A549 (cell line): ENCODE measurements around the gene ZBTB16. TPM values are rescaled to one million over a fixed set of nuclear protein-coding genes. Genes with fewer than 3 reads are reported as not detected.

ENCODE experiments used
- ATAC-seq, 2 experiments: fragments of 200-7000 bp in 1 of 2; fragments of >200 bp in 1 of 2; cut with Nextera tagmentation in 1 of 2; cut with Tn5 transposase in 1 of 2; 3 replicates each; pipeline versions ENCODE4 v1.8.0 to v1.9.1; 2018 to 2020; ENCODE audit warnings: mild to moderate bottlenecking in 1 of 2, moderate library complexity in 1 of 2
- CTCF ChIA-PET: fragments of 300-600 bp; sonication (Branson Sonifier 250); formaldehyde crosslinking; extraction: SDS; loops from one replicate; lab custom pipeline; 2021; ENCODE audit warnings: antibody characterized with exemption, inconsistent platforms; lab: Yijun Ruan, JAX
- POLR2A ChIA-PET: fragments of 350-600 bp; formaldehyde crosslinking; extraction: SDS; loops from one replicate; lab custom pipeline; 2021; ENCODE audit warnings: antibody characterized with exemption, inconsistent platforms; lab: Yijun Ruan, JAX
- DNase-seq, 2 experiments: peaks; one replicate each; pipeline versions ENCODE4 v3.0.0 to v3.0.0-alpha.2; 2011 to 2016; ENCODE audit warnings: low read depth in 1 of 2, low spot score in 1 of 2
- FAIRE-seq: peaks from 2 replicates; lab custom pipeline; 2011; peaks lifted over from hg19 to GRCh38; lab: Jason Lieb, UNC
- H3K27ac ChIP-seq, 2 experiments: fragments of >200 bp; sonication (Bioruptor Twin); formaldehyde crosslinking; 3 replicates each; pipeline ENCODE4 v1.5.1; 2016 to 2017
- H3K4me1 ChIP-seq: fragments of >200 bp; sonication (Bioruptor Twin); formaldehyde crosslinking; 3 replicates; pipeline ENCODE4 v1.6.1; 2016
- H3K4me2 ChIP-seq: fragments of >200 bp; sonication (Bioruptor Twin); formaldehyde crosslinking; 3 replicates; pipeline ENCODE4 v1.6.1; 2016
- H3K4me3 ChIP-seq: fragments of >200 bp; sonication (Bioruptor Twin); formaldehyde crosslinking; 3 replicates; pipeline ENCODE4 v1.5.1; 2016
- H3K9me3 ChIP-seq: fragments of >200 bp; sonication (Bioruptor Twin); formaldehyde crosslinking; 3 replicates; pipeline ENCODE4 v1.6.1; 2016
- BCL3 ChIP-seq: fragments of >200 bp; sonication (Bioruptor Twin); formaldehyde crosslinking; IDR thresholded peaks from 3 replicates; pipeline ENCODE4 v1.6.1; 2016
- CBX2 ChIP-seq: fragments of 200-600 bp; sonication (generic); IDR thresholded peaks from 2 replicates; pipeline ENCODE4 v1.6.1; 2016; ENCODE audit warnings: low read depth, mild to moderate bottlenecking, borderline replicate concordance
- CBX8 ChIP-seq: fragments of 200-600 bp; sonication (generic); IDR thresholded peaks from 2 replicates; pipeline ENCODE4 v1.6.1; 2016
- ELK1 ChIP-seq: fragments of 150-350 bp; IDR thresholded peaks from 2 replicates; pipeline ENCODE4 v1.6.1; 2014; ENCODE audit warnings: low read depth, mild to moderate bottlenecking, low read length
- FOSL2 ChIP-seq, 2 experiments: fragments of 450-650 bp in 1 of 2; fragments of >200 bp in 1 of 2; sonication (Bioruptor Twin) in 1 of 2; formaldehyde crosslinking; IDR thresholded peaks; 2 replicates each; pipeline versions ENCODE4 v1.5.0 to v1.6.1; 2016 to 2020; ENCODE audit warnings: mild to moderate bottlenecking in 1 of 2, moderate library complexity in 1 of 2
- HDAC2 ChIP-seq: fragments of 200-600 bp; sonication (generic); IDR thresholded peaks from 2 replicates; pipeline ENCODE4 v1.6.1; 2016
- HES2 ChIP-seq: fragments of >200 bp; sonication (Bioruptor Twin); formaldehyde crosslinking; IDR thresholded peaks from 2 replicates; pipeline ENCODE4 v1.6.1; 2016
- HMGXB4 ChIP-seq: fragments of 250-450 bp; sonication (Bioruptor Pico); IDR thresholded peaks from 2 replicates; pipeline ENCODE4 v1.5.0; 2021; ENCODE audit warnings: mild to moderate bottlenecking, moderate library complexity, borderline replicate concordance
- HOXA7 ChIP-seq: fragments of 250-450 bp; sonication (Bioruptor Pico); IDR thresholded peaks from 2 replicates; pipeline ENCODE4 v1.5.0; 2020; ENCODE audit warnings: mild to moderate bottlenecking, moderate library complexity
- HOXB13 ChIP-seq: fragments of 250-450 bp; sonication (Bioruptor Pico); IDR thresholded peaks from 2 replicates; pipeline ENCODE4 v1.5.0; 2020; ENCODE audit warnings: low read depth, mild to moderate bottlenecking, moderate library complexity
- JUNB ChIP-seq: fragments of >200 bp; sonication (Bioruptor Twin); formaldehyde crosslinking; IDR thresholded peaks from 2 replicates; pipeline ENCODE4 v1.6.1; 2016
- KDM1A ChIP-seq: fragments of 200-600 bp; sonication (generic); IDR thresholded peaks from 2 replicates; pipeline ENCODE4 v1.6.1; 2016; ENCODE audit warnings: low read depth, mild to moderate bottlenecking
- KDM5A ChIP-seq: fragments of 200-600 bp; sonication (generic); IDR thresholded peaks from 2 replicates; pipeline ENCODE4 v1.6.1; 2016; ENCODE audit warnings: antibody characterized with exemption, mild to moderate bottlenecking
- MAZ ChIP-seq: fragments of 150-350 bp; IDR thresholded peaks from 2 replicates; pipeline ENCODE4 v1.6.1; 2014; ENCODE audit warnings: antibody characterized with exemption, low read depth, low read length, borderline replicate concordance
- NR3C1 ChIP-seq: fragments of >200 bp; sonication (Bioruptor Twin); formaldehyde crosslinking; IDR thresholded peaks from 3 replicates; pipeline ENCODE4 v1.6.1; 2017
- RARB ChIP-seq: fragments of 250-450 bp; sonication (Bioruptor Pico); IDR thresholded peaks from 2 replicates; pipeline ENCODE4 v1.8.0; 2021; ENCODE audit warnings: mild to moderate bottlenecking, moderate library complexity
- RFX5 ChIP-seq: fragments of 450-650 bp; IDR thresholded peaks from 2 replicates; pipeline ENCODE4 v1.7.1; 2014; ENCODE audit warnings: antibody characterized with exemption, mild to moderate bottlenecking, moderate library complexity
- RNF2 ChIP-seq: fragments of 200-600 bp; sonication (generic); IDR thresholded peaks from 2 replicates; pipeline ENCODE4 v1.6.1; 2016; ENCODE audit warnings: low read depth, mild to moderate bottlenecking, antibody characterized with exemption, moderate library complexity, borderline replicate concordance
- SMC3 ChIP-seq: fragments of >200 bp; sonication (Bioruptor Twin); formaldehyde crosslinking; IDR thresholded peaks from 3 replicates; pipeline ENCODE4 v1.6.1; 2018; ENCODE audit warnings: inconsistent platforms
- ZSCAN20 ChIP-seq: fragments of 250-450 bp; sonication (Bioruptor Pico); IDR thresholded peaks from 2 replicates; pipeline ENCODE4 v1.8.0; 2022; ENCODE audit warnings: mild to moderate bottlenecking, moderate library complexity
- WGBS: methylation state at CpG from one replicate; pipeline ENCODE4 v1.1.6; 2017; ENCODE audit errors: missing lambda C conversion rate; 5-methylcytosine and 5-hydroxymethylcytosine counted together
- polyA plus RNA-seq, 4 experiments: library from polyadenylated mRNA; depleted of rRNA in 3 of 4; stranded (reverse); fragments of >200 nt; fragmentation: RNase III in 1 of 4; extraction: RNeasy Plus Mini Kit Qiagen cat#74134 plus additional on column Dnase treatment in 1 of 4; gene quantifications; 2 replicates in 3 of 4; 3 replicates in 1 of 4; pipeline ENCODE4 v1.2.3, GENCODE V29; 2011 to 2017

Gene ZBTB16
- polyA plus RNA-seq, 2 of the 4 experiments (the other 2 are of a cell fraction), result not detected

- Histone ChIP-seq H3K27ac (no peak overlapping the region; a peak in 1 of 6 replicates), H3K4me1 (no peaks in the 10 kb centered on the region; the same call in 2 of the 3 replicates), H3K4me2 (no peak overlapping the region)
- ATAC-seq, result no peak
- no peak for DNase-seq
- no peak for TF ChIP-seq RARB (CRISPR knock-in tag)
- TF ChIP-seq, all 56 proteins: peak for 0
- 33% methylated on average over 1 of the region's 3 CpGs for WGBS
- Histone ChIP-seq H3K9me3 (no peaks in the 10 kb centered on the region), H3K4me3 (no peak overlapping the region)
- FAIRE-seq, result no peak
- POLR2A ChIA-PET, result no interaction called here
- CTCF ChIA-PET, result interaction anchor here (0.9 to 1.8 kb wide), 2 partner anchors 12 to 85 kb away, joined by 3 to 4 read pairs; no protein-coding TSS in a partner anchor
Measured at GRCh38 chr11:114174712-114175495, 115.4 kb downstream of the ZBTB16 start.

GRCh38 chr11:114175706-114176105 is 116.2 kb downstream of the ZBTB16 start:
- TF ChIP-seq ELK1 (no peak), KDM5A (no peak), HMGXB4 (CRISPR knock-in tag) (no peak), RARB (CRISPR knock-in tag) (no peak), HDAC2 (no peak), RFX5 (no peak), FOSL2 (IDR thresholded peaks at IDR 0.05) (no peak), FOSL2 (CRISPR knock-in tag; IDR thresholded peaks at IDR 0.05) (no peak), RNF2 (no peak), CBX2 (no peak), BCL3 (no peak), JUNB (no peak), HOXA7 (CRISPR knock-in tag) (no peak), NR3C1 (no peak), SMC3 (no peak), HES2 (no peak), MAZ (no peak), ZSCAN20 (no peak), HOXB13 (CRISPR knock-in tag) (no peak), KDM1A (no peak), CBX8 (no peak)
- TF ChIP-seq, all 56 proteins: peak for 0
- no peak for ATAC-seq
- DNase-seq, result no peak
- Histone ChIP-seq H3K4me3 (no peak overlapping the region), H3K4me1 (no peaks in the 10 kb centered on the region; the same call in 2 of the 3 replicates), H3K27ac (no peak overlapping the region; a peak in 1 of 6 replicates), H3K4me2 (no peak overlapping the region), H3K9me3 (no peaks in the 10 kb centered on the region)
- ChIA-PET CTCF (interaction anchor here (0.9 to 1.7 kb wide), 2 partner anchors 11 to 181 kb away, joined by 3 to 4 read pairs; no protein-coding TSS in a partner anchor), POLR2A (no interaction called here)
- WGBS, result 33% methylated on average over 6 of the region's 6 CpGs
- FAIRE-seq, result no peak
